B cell (primary cell): ENCODE measurements around the gene GLB1L2. TPM values are rescaled to one million over a fixed set of nuclear protein-coding genes. Genes with fewer than 3 reads are reported as not detected.

ENCODE experiments used
- ATAC-seq: fragments of 200-7000 bp; cut with Tn5 transposase; one replicate; pipeline ENCODE4 v1.10.0; 2021; ENCODE audit warnings: low read depth, mild to moderate bottlenecking, moderate number of reproducible peaks, moderate library complexity
- CTCF ChIA-PET: fragments of 350-600 bp; sonication (Branson Sonifier 250); formaldehyde crosslinking; loops from one replicate; lab custom pipeline; 2021; ENCODE audit warnings: antibody characterized with exemption, inconsistent platforms; lab: Charles Lee
- POLR2A ChIA-PET: fragments of 350-600 bp; sonication (Branson Sonifier 250); formaldehyde crosslinking; loops from one replicate; lab custom pipeline; 2021; ENCODE audit warnings: antibody characterized with exemption; lab: Charles Lee
- DNase-seq: peaks from one replicate; pipeline ENCODE4 v3.0.0; 2013
- H2AFZ ChIP-seq: 2 replicates; pipeline ENCODE4 v1.6.1; 2012; ENCODE audit warnings: mild to moderate bottlenecking, low read depth, low read length; ENCODE audit not compliant: insufficient read depth, poor library complexity, severe bottlenecking
- H3K27ac ChIP-seq, 2 donors: 1 replicate in 1 of 2; 2 replicates in 1 of 2; pipeline ENCODE4 v1.5.1; 2012 to 2013; ENCODE audit warnings: low read length in 2 of 2, mild to moderate bottlenecking in 2 of 2, moderate library complexity in 1 of 2
- H3K27me3 ChIP-seq, 4 experiments: fragments of 200-600 bp in 1 of 4; sonication (generic) in 1 of 4; replicated peaks in 1 of 4; 1 replicate in 2 of 4; 2 replicates in 2 of 4; pipeline versions ENCODE4 v1.6.1 to v1.7.0; 2013 to 2016; ENCODE audit warnings: low read length in 3 of 4, mild to moderate bottlenecking in 2 of 4, mixed read lengths in 1 of 4, moderate library complexity in 1 of 4; ENCODE audit not compliant: insufficient read depth in 4 of 4, control insufficient read depth in 3 of 4; ENCODE audit errors: control extremely low read depth in 1 of 4
- H3K36me3 ChIP-seq, 2 experiments: replicated peaks in 1 of 2; 1 replicate in 1 of 2; 2 replicates in 1 of 2; pipeline versions ENCODE4 v1.6.1 to v1.7.1; 2013; ENCODE audit warnings: low read length in 1 of 2; ENCODE audit not compliant: insufficient read depth in 2 of 2, control insufficient read depth in 1 of 2; ENCODE audit errors: control extremely low read depth in 1 of 2, extremely low read depth in 1 of 2
- H3K4me1 ChIP-seq, 2 donors: fragments of 200-600 bp in 1 of 2; sonication (generic) in 1 of 2; 1 replicate in 1 of 2; 2 replicates in 1 of 2; pipeline versions ENCODE4 v1.5.1 to v1.6.1; 2013 to 2017; ENCODE audit warnings: low read length in 2 of 2; ENCODE audit not compliant: control insufficient read depth in 2 of 2, insufficient read depth in 2 of 2
- H3K4me2 ChIP-seq: replicated peaks from 2 replicates; pipeline ENCODE3; 2012; ENCODE audit warnings: mild to moderate bottlenecking, low read depth, low read length; ENCODE audit not compliant: poor library complexity, severe bottlenecking
- H3K4me3 ChIP-seq, 5 experiments: fragments of 200-600 bp in 1 of 5; sonication (generic) in 1 of 5; 1 replicate in 3 of 5; 2 replicates in 2 of 5; pipeline versions ENCODE4 v1.5.1 to v1.7.0; 2011 to 2016; ENCODE audit warnings: low read length in 4 of 5, mild to moderate bottlenecking in 4 of 5, low read depth in 2 of 5, control low read depth in 1 of 5, moderate library complexity in 1 of 5; ENCODE audit not compliant: insufficient read depth in 1 of 5; ENCODE audit errors: control extremely low read depth in 1 of 5, extremely low read depth in 1 of 5
- H3K79me2 ChIP-seq: fragments of 200-600 bp; sonication (generic); one replicate; pipeline ENCODE4 v1.6.0; 2016; ENCODE audit warnings: low read length; ENCODE audit not compliant: control insufficient read depth, insufficient read depth
- H3K9ac ChIP-seq: fragments of 200-600 bp; sonication (generic); 2 replicates; pipeline ENCODE4 v1.6.1; 2017; ENCODE audit warnings: mild to moderate bottlenecking, low read length, moderate library complexity
- H3K9me3 ChIP-seq, 3 donors: one replicate each; pipeline versions ENCODE4 v1.6.1 to v1.7.1; 2013; ENCODE audit warnings: low read length in 2 of 3; ENCODE audit not compliant: control insufficient read depth in 2 of 3, insufficient read depth in 1 of 3; ENCODE audit errors: control extremely low read depth in 1 of 3
- H4K20me1 ChIP-seq: 2 replicates; pipeline ENCODE4 v1.6.0; 2012; ENCODE audit warnings: mild to moderate bottlenecking, low read length; ENCODE audit not compliant: insufficient read depth, control insufficient read depth, poor library complexity, severe bottlenecking
- H3K27ac Mint-ChIP-seq: one replicate; pipeline ENCODE4 v1.8.0; 2021; ENCODE audit warnings: mixed read lengths
- H3K27me3 Mint-ChIP-seq: one replicate; pipeline ENCODE4 v1.8.0; 2021; ENCODE audit warnings: mixed read lengths
- H3K4me1 Mint-ChIP-seq: one replicate; pipeline ENCODE4 v1.8.0; 2021; ENCODE audit warnings: mixed read lengths
- H3K4me3 Mint-ChIP-seq: one replicate; pipeline ENCODE4 v1.8.0; 2021; ENCODE audit warnings: mixed read lengths
- H3K9me3 Mint-ChIP-seq: one replicate; pipeline ENCODE4 v1.8.0; 2022; ENCODE audit warnings: mixed read lengths; ENCODE audit not compliant: insufficient read depth
- CTCF ChIP-seq: fragments of 200-600 bp; IDR thresholded peaks from one replicate; pipeline ENCODE4 v1.8.0; 2022; ENCODE audit warnings: antibody characterized with exemption, mild to moderate bottlenecking
- EZH2 ChIP-seq: IDR thresholded peaks from 2 replicates; pipeline ENCODE4 v1.6.1; 2012; ENCODE audit warnings: borderline replicate concordance, low read depth, mild to moderate bottlenecking, moderate library complexity, low read length; ENCODE audit not compliant: insufficient read depth, poor library complexity, severe bottlenecking
- WGBS: methylation state at CpG from one replicate; pipeline ENCODE4 v1.1.5; 2013; ENCODE audit warnings: missing lambda C conversion rate; ENCODE audit not compliant: insufficient coverage; 5-methylcytosine and 5-hydroxymethylcytosine counted together
- intact Hi-C: fragments of 100-400 bp; cut with micrococcal nuclease; formaldehyde crosslinking; loops from one replicate; pipeline ENCODE4 v1.10.0; 2022
- polyA plus RNA-seq: library from polyadenylated mRNA; depleted of rRNA; stranded (reverse); fragments of >200 nt; gene quantifications from 2 replicates; pipeline ENCODE4 v1.2.3, GENCODE V29; 2012
- total RNA-seq, 2 donors: library from RNA; stranded (reverse); fragments of 120-200 nt in 1 of 2; gene quantifications; 1 replicate in 1 of 2; 2 replicates in 1 of 2; pipeline versions ENCODE4 v1.2.3 to v1.2.4, GENCODE V29; 2013 to 2022

Gene GLB1L2
- total and polyA plus RNA-seq, 2 donors (not counting 1 experiment from before 2014, with no cell fraction given), result 0.31 to 0.44 TPM

- CTCF ChIA-PET, result no interaction called here
- POLR2A ChIA-PET, result no interaction called here
- H3K27ac Mint-ChIP-seq, result no peak overlapping the region
Observed at GRCh38 chr11:134382830-134383229, 51.0 kb downstream of the GLB1L2 start.

More at GRCh38 chr11:134382830-134383229, 51.0 kb downstream of the GLB1L2 start:
- Histone ChIP-seq H2AFZ (no peak overlapping the region), H4K20me1 (no peaks in the 10 kb centered on the region), H3K4me3 (no peak overlapping the region), H3K9me3 (peaks cover 0 to 3% (median 0%) of the 10 kb centered on the region in 3 donors), H3K27ac (no peak overlapping the region), H3K79me2 (no peaks in the 10 kb centered on the region), H3K4me2 (no peak overlapping the region), H3K36me3 (no peaks in the 10 kb centered on the region), H3K4me1 (no peaks in the 10 kb centered on the region), H3K9ac (no peak overlapping the region), H3K27me3 (no peaks in the 10 kb centered on the region)
- WGBS, result 96% methylated on average over 22 of the region's 24 CpGs
- Mint-ChIP-seq H3K9me3 (no peaks in the 10 kb centered on the region), H3K4me1 (no peaks in the 10 kb centered on the region), H3K4me3 (no peak overlapping the region), H3K27me3 (peaks cover 4% of the 10 kb centered on the region)
- TF ChIP-seq EZH2 (no peak), CTCF (no peak)
- DNase-seq, result no peak
- no peak for ATAC-seq
- intact Hi-C loops, result no loop called here
